Measurements from ENCODE around the gene PFKFB4. TPM values are rescaled to one million over a fixed set of nuclear protein-coding genes. Genes with fewer than 3 reads are reported as not detected.

The PFKFB4 gene
- total RNA-seq, 1 experiment from 2014 or later, result 12.3 TPM

- H3K9me3 ChIP-seq (ENCODE audit: control insufficient read depth, low read depth, low read length), result no peaks in the 10 kb centered on the region
- H3K56ac ChIP-seq (ENCODE audit: insufficient read length, low read depth, low read length), result no peak overlapping the region
- H2AFZ ChIP-seq (ENCODE audit: low read length), result no peak overlapping the region
- H3K9me3 Mint-ChIP-seq, result no peaks in the 10 kb centered on the region
- H3K27me3 Mint-ChIP-seq (ENCODE audit: low read depth), result no peaks in the 10 kb centered on the region
- H3K4me3 Mint-ChIP-seq, result no peak overlapping the region
- peaks cover 64 to 99% (median 76%) of the 10 kb centered on the region in 3 experiments for H3K36me3 Mint-ChIP-seq (ENCODE audit: insufficient read depth in 1 of 3, low read depth in 3 of 3)
- H3K23ac ChIP-seq (ENCODE audit: insufficient read length, low read depth, low read length), result no peak overlapping the region
- no peak overlapping the region for H3K9ac ChIP-seq (ENCODE audit: extremely low read depth, insufficient read length, low read length)
- H4K8ac ChIP-seq (replicated peaks; ENCODE audit: insufficient read length, low read depth, low read length), result no peak overlapping the region
- H3K23me2 ChIP-seq (ENCODE audit: insufficient read length, low read depth, low read length, poor library complexity, severe bottlenecking), result no peaks in the 10 kb centered on the region
- H3K79me2 ChIP-seq (ENCODE audit: insufficient read depth, low read length), result no peaks in the 10 kb centered on the region
- H3K14ac ChIP-seq (ENCODE audit: insufficient read depth, low read length), result no peak overlapping the region
- H3K18ac ChIP-seq (ENCODE audit: insufficient read length, low read depth, low read length), result no peak overlapping the region
- H3K4me1 ChIP-seq (ENCODE audit: insufficient read depth, low read length), result no peaks in the 10 kb centered on the region
- H2BK120ac ChIP-seq (ENCODE audit: low read depth, low read length, poor library complexity, severe bottlenecking), result no peak overlapping the region
- H3K27me3 ChIP-seq (ENCODE audit: insufficient read depth, low read length), result no peaks in the 10 kb centered on the region
- no peak overlapping the region for H3K27ac Mint-ChIP-seq
- no CpG with 5 or more reads among the region's 2 CpGs for WGBS (ENCODE audit: extremely low coverage, insufficient read length, low lambda C conversion rate)
- H3T11ph ChIP-seq (ENCODE audit: low read length), result no peak overlapping the region
- H3K4ac ChIP-seq (ENCODE audit: low read depth, low read length), result no peak overlapping the region
- no peak overlapping the region for H4K5ac ChIP-seq (ENCODE audit: insufficient read length, low read depth, low read length)
- no peak for DNase-seq
- no peak overlapping the region for H3K4me2 ChIP-seq (ENCODE audit: insufficient read depth, insufficient read length, low read length)
- no peak overlapping the region for H2AK5ac ChIP-seq (ENCODE audit: insufficient read length, low read length)
- no peak overlapping the region for H4K91ac ChIP-seq (ENCODE audit: insufficient read length, low read depth, low read length)
- no peak overlapping the region for H2BK12ac ChIP-seq (ENCODE audit: insufficient read length, low read depth, low read length)
- peaks cover 0 to 6% of the 10 kb centered on the region in 2 experiments; a peak in 2 of 4 replicates for H3K4me1 Mint-ChIP-seq
- no peak overlapping the region for H2BK5ac ChIP-seq (ENCODE audit: insufficient read length, low read length)
- H4K20me1 ChIP-seq (ENCODE audit: control insufficient read depth, insufficient read depth, insufficient read length), result no peaks in the 10 kb centered on the region
- H2BK15ac ChIP-seq (ENCODE audit: low read depth, low read length), result no peak overlapping the region
- no peak overlapping the region for H2BK20ac ChIP-seq (ENCODE audit: low read depth, low read length, poor library complexity, severe bottlenecking)
- TF ChIP-seq, protein P1, sequence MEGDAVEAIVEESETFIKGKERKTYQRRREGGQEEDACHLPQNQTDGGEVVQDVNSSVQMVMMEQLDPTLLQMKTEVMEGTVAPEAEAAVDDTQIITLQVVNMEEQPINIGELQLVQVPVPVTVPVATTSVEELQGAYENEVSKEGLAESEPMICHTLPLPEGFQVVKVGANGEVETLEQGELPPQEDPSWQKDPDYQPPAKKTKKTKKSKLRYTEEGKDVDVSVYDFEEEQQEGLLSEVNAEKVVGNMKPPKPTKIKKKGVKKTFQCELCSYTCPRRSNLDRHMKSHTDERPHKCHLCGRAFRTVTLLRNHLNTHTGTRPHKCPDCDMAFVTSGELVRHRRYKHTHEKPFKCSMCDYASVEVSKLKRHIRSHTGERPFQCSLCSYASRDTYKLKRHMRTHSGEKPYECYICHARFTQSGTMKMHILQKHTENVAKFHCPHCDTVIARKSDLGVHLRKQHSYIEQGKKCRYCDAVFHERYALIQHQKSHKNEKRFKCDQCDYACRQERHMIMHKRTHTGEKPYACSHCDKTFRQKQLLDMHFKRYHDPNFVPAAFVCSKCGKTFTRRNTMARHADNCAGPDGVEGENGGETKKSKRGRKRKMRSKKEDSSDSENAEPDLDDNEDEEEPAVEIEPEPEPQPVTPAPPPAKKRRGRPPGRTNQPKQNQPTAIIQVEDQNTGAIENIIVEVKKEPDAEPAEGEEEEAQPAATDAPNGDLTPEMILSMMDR (conservative IDR thresholded peaks at IDR 0.05), result no peak
- no peak overlapping the region for H3K27ac ChIP-seq (ENCODE audit: insufficient read length, low read depth, low read length)
- no peaks in the 10 kb centered on the region for H3K79me1 ChIP-seq (ENCODE audit: insufficient read depth, low read depth, low read length, poor library complexity, severe bottlenecking)
These were observed 45.0 kb upstream of the PFKFB4 start for GRCh38 chr3:48601622-48601994.
